Lower lobe of right lung (tissue), 2 donors: ENCODE data around the gene TMCO4. TPM values are rescaled to one million over a fixed set of nuclear protein-coding genes. Genes with fewer than 3 reads are reported as not detected.

ENCODE experiments used
- ATAC-seq, 2 donors: fragments of 200-7000 bp; cut with Tn5 transposase; one replicate each; pipeline ENCODE4 v1.9.1; 2020 to 2022; ENCODE audit warnings: mild to moderate bottlenecking in 2 of 2, moderate library complexity in 2 of 2
- DNase-seq: peaks from one replicate; pipeline ENCODE4 v3.0.0-alpha.2; 2020
- H3K27ac ChIP-seq: fragments of 200-600 bp; one replicate; pipeline ENCODE4 v1.8.0; 2022
- H3K27me3 ChIP-seq: fragments of 200-600 bp; one replicate; pipeline ENCODE4 v1.8.0; 2022; ENCODE audit warnings: low read depth
- H3K36me3 ChIP-seq: fragments of 200-600 bp; one replicate; pipeline ENCODE4 v1.8.0; 2022; ENCODE audit warnings: mild to moderate bottlenecking
- H3K4me1 ChIP-seq: fragments of 200-600 bp; one replicate; pipeline ENCODE4 v1.8.0; 2022
- H3K4me3 ChIP-seq: fragments of 200-600 bp; one replicate; pipeline ENCODE4 v1.8.0; 2022; ENCODE audit warnings: mild to moderate bottlenecking
- H3K9me3 ChIP-seq: fragments of 200-600 bp; one replicate; pipeline ENCODE4 v1.8.0; 2022
- intact Hi-C: fragments of 100-400 bp; cut with DNase I; formaldehyde crosslinking; loops from one replicate; pipeline ENCODE4 v1.11.0; 2022
- total RNA-seq: library from RNA; stranded (reverse); fragmentation: NEBNext Ultra II Directional; extraction: Animal tissue kit (Norgen Biotek cat#: 25700); gene quantifications from one replicate; pipeline ENCODE4 v1.2.1, GENCODE V29; 2021
- TF ChIP-seq, protein P1 (sequence below): fragments of 200-600 bp; IDR thresholded peaks from one replicate; pipeline ENCODE4 v1.8.0; 2022; ENCODE audit warnings: antibody characterized with exemption, mild to moderate bottlenecking
- donor health status: DM: no; HTN: yes; CAD: no; lungs with severe emphysema.

The TMCO4 gene
- total RNA-seq, 1 donor from 2014 or later: 26.3 TPM

DNA sequence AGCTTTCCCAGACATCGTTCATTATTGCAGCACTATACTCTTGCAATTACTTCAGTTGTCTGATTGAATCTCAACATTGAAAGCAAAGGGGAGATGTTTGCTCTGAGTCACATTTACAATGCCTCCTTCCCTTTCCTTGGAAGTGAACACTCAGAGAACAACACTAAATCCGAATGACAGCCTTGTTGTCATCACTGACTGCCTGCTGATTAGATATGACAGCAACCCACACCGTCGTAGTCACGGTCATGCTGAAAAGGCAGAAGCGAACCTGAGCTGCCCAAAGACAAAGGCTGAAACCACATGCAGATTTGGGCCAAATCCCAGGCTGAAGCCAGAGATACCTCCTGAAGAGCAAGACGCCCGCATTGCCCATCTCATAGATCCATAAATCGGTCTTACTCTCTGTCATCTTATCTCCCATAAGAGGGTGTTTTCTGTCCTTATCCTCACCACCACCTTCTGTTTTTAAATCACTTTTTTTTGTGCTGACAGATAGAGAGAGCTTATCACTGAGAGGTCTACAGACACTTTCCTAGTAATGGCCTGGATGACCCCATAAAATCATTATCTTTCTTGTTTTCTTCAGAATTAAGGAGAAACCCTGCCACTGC is 47.5 kb downstream of the TMCO4 start:
- Histone ChIP-seq H3K9me3 (no peaks in the 10 kb centered on the region), H3K36me3 (peaks cover 66% of the 10 kb centered on the region), H3K27me3 (no peaks in the 10 kb centered on the region), H3K27ac (no peak overlapping the region), H3K4me3 (no peak overlapping the region), H3K4me1 (no peaks in the 10 kb centered on the region)
- no peak for ATAC-seq
- DNase-seq: no peak
- intact Hi-C loops: no loop called here
- TF ChIP-seq, protein P1, sequence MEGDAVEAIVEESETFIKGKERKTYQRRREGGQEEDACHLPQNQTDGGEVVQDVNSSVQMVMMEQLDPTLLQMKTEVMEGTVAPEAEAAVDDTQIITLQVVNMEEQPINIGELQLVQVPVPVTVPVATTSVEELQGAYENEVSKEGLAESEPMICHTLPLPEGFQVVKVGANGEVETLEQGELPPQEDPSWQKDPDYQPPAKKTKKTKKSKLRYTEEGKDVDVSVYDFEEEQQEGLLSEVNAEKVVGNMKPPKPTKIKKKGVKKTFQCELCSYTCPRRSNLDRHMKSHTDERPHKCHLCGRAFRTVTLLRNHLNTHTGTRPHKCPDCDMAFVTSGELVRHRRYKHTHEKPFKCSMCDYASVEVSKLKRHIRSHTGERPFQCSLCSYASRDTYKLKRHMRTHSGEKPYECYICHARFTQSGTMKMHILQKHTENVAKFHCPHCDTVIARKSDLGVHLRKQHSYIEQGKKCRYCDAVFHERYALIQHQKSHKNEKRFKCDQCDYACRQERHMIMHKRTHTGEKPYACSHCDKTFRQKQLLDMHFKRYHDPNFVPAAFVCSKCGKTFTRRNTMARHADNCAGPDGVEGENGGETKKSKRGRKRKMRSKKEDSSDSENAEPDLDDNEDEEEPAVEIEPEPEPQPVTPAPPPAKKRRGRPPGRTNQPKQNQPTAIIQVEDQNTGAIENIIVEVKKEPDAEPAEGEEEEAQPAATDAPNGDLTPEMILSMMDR: no peak

DNA sequence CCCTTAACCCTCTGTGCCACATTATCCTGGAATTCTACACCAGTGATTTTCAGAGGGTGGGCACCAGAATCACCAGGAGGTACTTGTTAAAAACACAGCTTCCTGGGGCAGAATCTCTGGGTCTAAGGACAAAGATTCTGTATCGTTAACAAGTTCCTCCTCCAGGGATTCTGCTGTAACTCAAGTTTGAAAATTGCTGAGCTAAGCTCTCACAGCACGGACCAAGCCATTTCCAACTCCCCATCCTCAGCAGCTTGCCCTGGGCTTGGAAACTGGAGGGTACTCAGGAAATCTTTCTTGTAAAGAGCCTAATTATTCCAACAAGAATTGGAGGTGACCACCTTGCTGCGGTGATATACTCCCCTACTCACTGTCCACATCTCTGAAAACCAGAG is 48.8 kb downstream of the TMCO4 start:
- intact Hi-C loops: no loop called here
- DNase-seq (no peak), ATAC-seq (no peak)
- H3K4me3 ChIP-seq: no peak overlapping the region
- H3K4me1 ChIP-seq: no peaks in the 10 kb centered on the region
- H3K27me3 ChIP-seq: no peaks in the 10 kb centered on the region
- H3K27ac ChIP-seq: no peak overlapping the region
- peaks cover 78% of the 10 kb centered on the region for H3K36me3 ChIP-seq
- TF ChIP-seq, protein P1: no peak
- no peaks in the 10 kb centered on the region for H3K9me3 ChIP-seq

DNA sequence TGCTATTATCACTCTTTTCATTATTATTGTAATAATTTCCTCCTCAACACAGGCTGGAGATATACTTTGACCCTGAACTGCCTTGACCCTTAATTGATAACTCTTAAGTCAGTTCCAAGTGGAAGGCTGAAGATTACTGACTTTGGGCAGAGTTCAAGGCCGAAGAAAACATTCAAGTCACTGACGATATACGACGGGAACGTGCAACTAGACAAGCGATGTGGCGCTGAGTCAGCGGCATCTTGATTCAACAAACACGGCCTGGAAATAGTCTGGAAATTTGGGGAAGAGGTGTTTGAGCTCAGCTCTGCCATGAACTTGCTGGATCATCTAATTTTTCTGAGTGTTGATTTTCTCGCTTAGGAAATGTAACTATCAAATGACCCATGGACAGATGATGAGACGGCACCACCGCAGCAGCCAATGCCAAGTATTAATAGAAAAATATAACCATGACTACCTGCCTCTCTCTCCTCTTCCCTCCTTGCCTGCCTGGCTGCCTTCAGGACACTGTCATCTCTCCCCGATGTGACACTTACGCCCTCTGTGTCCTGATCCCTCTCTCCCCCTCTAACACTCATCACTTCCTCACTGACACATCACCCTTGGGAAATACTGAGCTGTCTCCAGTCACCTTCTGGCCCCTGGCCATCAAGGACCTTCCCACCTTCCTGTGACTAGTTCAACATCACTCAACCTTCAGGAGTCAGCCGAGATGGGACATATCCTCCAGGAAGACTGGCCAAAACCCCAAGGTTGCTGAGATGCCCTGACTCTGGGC is 49.4 kb downstream of the TMCO4 start:
- ATAC-seq (no peak), DNase-seq (no peak)
- no peaks in the 10 kb centered on the region for H3K9me3 ChIP-seq
- no peak overlapping the region for H3K27ac ChIP-seq
- intact Hi-C loops: no loop called here
- H3K36me3 ChIP-seq: peaks cover 80% of the 10 kb centered on the region
- TF ChIP-seq, protein P1: no peak
- H3K4me1 ChIP-seq: no peaks in the 10 kb centered on the region
- no peak overlapping the region for H3K4me3 ChIP-seq
- no peaks in the 10 kb centered on the region for H3K27me3 ChIP-seq

DNA sequence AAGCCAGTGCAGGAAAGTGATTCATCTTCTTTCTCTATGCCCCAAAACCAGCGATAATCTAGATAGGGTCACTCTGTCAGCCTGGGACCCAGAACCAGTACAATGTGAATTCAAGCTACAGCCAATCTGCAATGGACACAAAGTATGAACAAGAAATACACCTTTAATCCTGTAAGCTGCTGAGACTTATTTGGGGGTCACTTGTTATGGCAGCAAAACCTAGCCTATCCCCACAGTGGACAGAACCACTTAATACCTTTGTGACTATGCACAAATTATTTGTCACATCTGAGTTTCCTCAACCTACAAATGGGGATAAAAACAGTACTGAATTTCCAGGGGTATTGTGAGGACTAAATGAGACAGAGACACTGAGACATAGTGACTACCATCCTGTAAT is 50.0 kb downstream of the TMCO4 start:
- no peaks in the 10 kb centered on the region for H3K9me3 ChIP-seq
- intact Hi-C loops: no loop called here
- ATAC-seq: no peak
- TF ChIP-seq, protein P1: no peak
- H3K4me1 ChIP-seq: no peaks in the 10 kb centered on the region
- no peak for DNase-seq
- no peak overlapping the region for H3K4me3 ChIP-seq
- no peak overlapping the region for H3K27ac ChIP-seq
- H3K36me3 ChIP-seq: peaks cover 79% of the 10 kb centered on the region
- no peaks in the 10 kb centered on the region for H3K27me3 ChIP-seq

DNA sequence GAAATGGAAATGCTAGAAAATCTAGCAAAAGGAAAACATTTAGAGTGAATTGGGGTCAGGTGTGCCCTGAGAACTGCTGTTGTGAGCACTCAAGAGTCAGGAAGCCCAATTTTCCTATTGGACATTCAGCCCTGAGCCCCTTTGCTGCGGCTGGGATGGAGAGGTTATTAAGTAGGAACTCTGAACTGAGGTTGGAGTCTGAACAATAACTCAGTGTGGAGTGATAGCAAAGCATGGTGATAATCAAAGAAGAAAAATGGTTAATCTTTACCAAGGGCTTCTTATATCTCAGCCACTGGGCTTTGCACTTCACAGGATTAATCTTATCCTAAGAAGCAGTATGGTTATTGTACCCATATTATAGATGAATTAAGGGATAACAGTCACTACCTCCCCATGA is 52.0 kb downstream of the TMCO4 start:
- no peak for ATAC-seq
- Histone ChIP-seq H3K27me3 (no peaks in the 10 kb centered on the region), H3K27ac (no peak overlapping the region), H3K4me3 (no peak overlapping the region), H3K36me3 (peaks cover 68% of the 10 kb centered on the region), H3K4me1 (no peaks in the 10 kb centered on the region), H3K9me3 (no peaks in the 10 kb centered on the region)
- TF ChIP-seq, protein P1: no peak
- intact Hi-C loops: no loop called here
- no peak for DNase-seq
